Muscle of arm (tissue), 12 donors: Measurements from ENCODE around the gene UQCRHL. TPM values are rescaled to one million over a fixed set of nuclear protein-coding genes. Genes with fewer than 3 reads are reported as not detected.

Experiments used
- DNase-seq: peaks from one replicate; pipeline ENCODE4 v3.0.0-alpha.2; 2013
- polyA plus RNA-seq, 12 donors: library from polyadenylated mRNA; unstranded; fragments of 120-200 nt; gene quantifications; one replicate each; pipeline ENCODE4 v1.2.1, GENCODE V29; 2013; ENCODE audit not compliant: insufficient read length in 12 of 12

The UQCRHL gene
- polyA plus RNA-seq, 12 donors, result 0.31 to 1.9 (median 1.1) TPM; not detected in 2

DNA sequence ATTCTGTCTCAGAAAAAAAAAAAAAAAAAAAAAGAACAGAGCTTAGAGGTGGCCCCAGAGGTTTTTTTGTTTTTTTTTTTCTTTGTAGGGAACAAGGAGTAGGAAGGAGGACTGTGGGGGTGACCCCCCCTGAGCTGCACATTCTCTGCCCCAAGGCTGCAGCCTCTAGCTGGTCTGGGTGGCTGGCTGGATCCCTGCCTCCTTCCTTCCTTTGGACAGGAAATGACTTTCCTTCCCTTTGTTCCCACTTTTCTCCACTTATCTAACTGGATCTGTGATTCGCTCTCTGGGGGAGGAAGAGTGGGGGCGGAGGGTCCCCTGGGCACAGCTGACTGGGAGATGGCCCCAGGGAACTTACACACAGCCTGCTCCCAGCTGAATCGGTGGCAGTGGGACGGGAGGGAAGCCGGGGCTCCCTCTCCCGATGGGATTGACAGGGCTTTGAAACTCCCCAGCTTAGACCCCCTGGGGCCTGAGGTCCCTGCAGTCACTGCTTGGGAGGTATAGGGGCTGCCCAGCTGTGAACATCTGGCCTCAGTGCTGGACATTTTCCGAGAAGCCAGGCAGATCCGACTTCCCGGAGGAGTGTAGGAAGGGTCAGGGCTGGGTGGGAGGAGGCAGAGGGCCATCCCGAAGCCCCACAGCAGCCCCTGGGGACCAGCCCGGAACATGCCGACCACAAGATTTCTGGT, 46.8 kb downstream of the UQCRHL start:
- no peak for DNase-seq

DNA sequence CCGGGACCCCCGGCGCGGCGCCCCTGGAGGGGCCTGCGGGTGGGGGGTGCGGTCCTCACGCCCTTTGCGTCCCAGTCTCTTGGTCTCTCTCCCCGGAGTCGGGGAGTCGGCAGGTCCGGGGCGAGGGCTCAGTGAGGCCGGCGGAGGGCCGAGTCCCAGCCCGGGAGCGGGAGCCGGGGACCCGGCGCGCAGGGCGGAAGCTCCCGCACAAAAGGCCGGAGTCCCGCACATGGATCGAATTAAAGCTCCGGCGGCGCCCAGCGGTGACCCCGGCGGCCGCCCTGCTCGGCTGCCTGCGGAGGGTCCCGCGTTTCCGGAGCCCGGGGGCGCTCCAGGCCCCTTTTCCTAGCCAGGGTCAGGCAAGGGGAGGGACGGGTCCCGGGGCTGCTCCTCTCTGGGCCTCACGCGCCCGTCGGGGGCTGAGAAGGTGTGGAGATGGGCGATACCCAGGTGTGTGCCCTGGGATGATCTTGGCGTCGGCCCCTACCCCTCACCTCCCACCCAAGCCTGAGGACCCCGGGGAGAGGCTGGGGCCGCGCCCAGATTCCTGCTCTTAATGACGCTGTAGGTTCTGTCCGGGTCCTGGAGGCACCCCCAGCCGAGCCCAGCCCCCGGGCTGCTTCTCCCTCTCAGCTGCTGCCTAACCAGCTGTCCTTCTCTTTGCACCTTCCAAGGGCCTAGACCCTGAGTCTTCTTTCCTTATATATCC, 48.3 kb downstream of the UQCRHL start:
- no peak for DNase-seq

- no peak for DNase-seq
Measured at GRCh38 chr1:15758343-15758931, 49.0 kb downstream of the UQCRHL start, which contains the start of gene FBLIM1. FBLIM1 (plus strand) TSS chr1:15758795; CDS start chr1:15764984, 6,189 bp downstream.

- no peak for DNase-seq
Measured at GRCh38 chr1:15757575-15758342, 49.7 kb downstream of the UQCRHL start.

Other genes starting within 250 kb of the UQCRHL start
- gene AGMAT, start 222.6 kb downstream of the UQCRHL start, polyA plus RNA-seq, result 1 to 10 TPM in 11 of 12 donors, not detected in 1; 1.2 to 5.6 (median 3.9) TPM
- 10 to 100 TPM in 11 of 12 donors, not detected in 1; 19.6 to 27.3 (median 25.7) TPM for gene DDI2, start 190.2 kb downstream of the UQCRHL start, polyA plus RNA-seq
- gene PLEKHM2, start 123.3 kb downstream of the UQCRHL start, polyA plus RNA-seq, result 10 to 100 TPM in 11 of 12 donors, not detected in 1; 36.4 to 62.2 (median 50.9) TPM
- gene SLC25A34, start 71.4 kb downstream of the UQCRHL start, polyA plus RNA-seq, result 1 to 10 TPM in 10 of 12 donors, not detected in 2; 2.8 to 7.8 (median 4.4) TPM
- gene TMEM82, start 65.2 kb downstream of the UQCRHL start, polyA plus RNA-seq, result not detected
- 10 to 100 TPM in 11 of 12 donors, not detected in 1; 14.3 to 85.7 (median 31.6) TPM for gene FBLIM1, start 48.9 kb downstream of the UQCRHL start, polyA plus RNA-seq
- gene SPEN, start 40.1 kb upstream of the UQCRHL start, polyA plus RNA-seq, result 10 to 100 TPM in 11 of 12 donors, not detected in 1; 31.7 to 75.5 (median 34.6) TPM
- gene ZBTB17, start 168.5 kb upstream of the UQCRHL start, polyA plus RNA-seq, result 10 to 100 TPM in 11 of 12 donors, not detected in 1; 17.9 to 32.1 (median 22.4) TPM
- gene SRARP, start 196.6 kb upstream of the UQCRHL start, polyA plus RNA-seq, result under 1 TPM in 2 of 12 donors, not detected in 10; 0.05 to 0.07 TPM
- 100 to 1,000 TPM in 7 of 12 donors, 10 to 100 TPM in 4, not detected in 1; 57.9 to 237 (median 114) TPM for gene HSPB7, start 210.4 kb upstream of the UQCRHL start, polyA plus RNA-seq
- gene CLCNKA, start 214.4 kb upstream of the UQCRHL start, polyA plus RNA-seq, result 1 to 10 TPM in 5 of 12 donors, under 1 TPM in 5, not detected in 2; 0.30 to 1.7 (median 1.0) TPM
- gene CLCNKB, start 236.1 kb upstream of the UQCRHL start, polyA plus RNA-seq, result under 1 TPM in 8 of 12 donors, not detected in 4; 0.13 to 0.66 (median 0.21) TPM